Glutamatergic neuron (in vitro differentiated cells): ENCODE measurements around the gene CLMN. TPM values are rescaled to one million over a fixed set of nuclear protein-coding genes. Genes with fewer than 3 reads are reported as not detected.

Source experiments
- DNase-seq: peaks from one replicate; pipeline ENCODE4 v3.0.0; 2022
- H3K27ac Mint-ChIP-seq: one replicate; pipeline ENCODE4 v1.8.0; 2020; ENCODE audit warnings: mild to moderate bottlenecking, mixed read lengths, inconsistent platforms; ENCODE audit not compliant: unreplicated experiment
- H3K27me3 Mint-ChIP-seq: one replicate; pipeline ENCODE4 v1.8.0; 2020; ENCODE audit warnings: mild to moderate bottlenecking, moderate library complexity, mixed read lengths, inconsistent platforms; ENCODE audit not compliant: unreplicated experiment
- H3K36me3 Mint-ChIP-seq: one replicate; pipeline ENCODE4 v1.8.0; 2020; ENCODE audit warnings: mild to moderate bottlenecking, mixed read lengths, inconsistent platforms; ENCODE audit not compliant: unreplicated experiment
- H3K4me1 Mint-ChIP-seq: one replicate; pipeline ENCODE4 v1.8.0; 2020; ENCODE audit warnings: mild to moderate bottlenecking, low read depth, mixed read lengths, inconsistent platforms; ENCODE audit not compliant: unreplicated experiment
- H3K4me3 Mint-ChIP-seq: one replicate; pipeline ENCODE4 v1.8.0; 2020; ENCODE audit warnings: mild to moderate bottlenecking, mixed read lengths, inconsistent platforms; ENCODE audit not compliant: unreplicated experiment
- H3K9me3 Mint-ChIP-seq: one replicate; pipeline ENCODE4 v1.8.0; 2020; ENCODE audit warnings: mild to moderate bottlenecking, moderate library complexity, mixed read lengths, inconsistent platforms; ENCODE audit not compliant: unreplicated experiment
- total RNA-seq: library from RNA; stranded (reverse); fragmentation: NEBNext Ultra II Directional; extraction: Animal tissue kit (Norgen Biotek cat#: 25700); gene quantifications from one replicate; pipeline ENCODE4 v1.2.1, GENCODE V29; 2021; ENCODE audit not compliant: unreplicated experiment
- TF ChIP-seq, protein P1 (sequence below): fragments of 200-600 bp; sonication (generic); IDR thresholded peaks from one replicate; pipeline ENCODE4 v1.5.0; 2021; ENCODE audit not compliant: partially characterized antibody, unreplicated experiment

CLMN gene
- total RNA-seq, 1 donor from 2014 or later: 17.6 TPM

DNA sequence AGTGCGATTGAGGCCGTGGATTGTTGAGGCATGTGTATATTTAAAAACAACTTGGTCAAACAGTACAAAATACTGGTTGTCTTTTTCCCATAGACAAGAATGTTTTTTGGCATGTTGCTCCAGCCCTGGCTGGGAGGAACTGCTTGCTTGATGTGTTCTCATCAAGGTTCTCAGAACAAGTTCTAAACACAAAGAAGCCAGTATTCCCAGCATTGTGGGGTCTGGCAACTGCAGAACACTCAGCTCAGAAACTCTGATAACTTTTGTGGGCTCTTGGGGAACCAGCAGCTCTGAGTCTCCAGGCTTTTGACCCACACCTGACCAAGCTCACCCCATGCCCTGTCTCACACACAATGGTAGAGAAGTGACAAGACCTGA, 135.3 kb downstream of the CLMN start:
- Mint-ChIP-seq H3K27me3 (no peaks in the 10 kb centered on the region), H3K4me3 (no peak overlapping the region), H3K27ac (no peak overlapping the region)

DNA sequence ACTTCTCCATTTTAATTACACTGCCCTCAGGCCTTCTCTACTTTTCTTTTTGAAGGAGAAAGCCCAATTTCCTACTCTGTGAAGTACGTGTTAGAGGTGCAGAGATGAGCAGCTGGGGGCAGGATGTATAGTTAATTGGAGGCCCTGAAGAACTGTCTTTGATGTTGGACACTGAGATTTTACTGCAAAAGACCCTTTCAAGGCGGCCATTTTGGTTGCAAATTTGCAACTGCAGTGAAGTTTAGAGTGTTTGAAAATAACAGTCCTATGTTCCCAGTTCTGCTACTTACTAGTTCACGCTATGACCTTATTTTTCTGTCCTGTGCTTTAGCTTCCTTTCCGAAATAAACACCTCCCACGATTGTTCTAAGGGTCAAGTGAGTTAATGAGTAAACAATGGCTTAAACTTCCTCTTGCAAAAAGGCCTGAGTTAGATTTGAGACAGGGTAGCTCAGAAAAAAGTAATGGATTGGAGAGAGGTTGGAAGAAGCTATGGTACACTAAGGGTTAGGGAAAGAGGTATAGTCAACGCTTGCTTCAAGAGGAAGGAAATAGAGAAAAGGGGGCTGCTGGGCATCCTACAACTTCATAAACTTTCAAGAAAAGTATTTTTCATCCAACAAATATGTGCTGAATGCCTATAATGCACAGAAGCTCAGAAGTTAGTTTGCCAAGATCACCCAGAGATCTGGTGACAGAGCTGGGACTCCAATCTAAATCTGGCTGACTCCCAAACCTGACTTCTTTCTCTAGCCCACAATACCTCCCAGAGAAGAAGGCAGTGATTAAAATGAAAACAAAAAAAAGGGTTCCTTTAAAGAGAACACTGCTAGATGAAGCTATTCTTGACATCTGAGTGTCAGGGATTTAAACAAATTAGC, 135.9 kb downstream of the CLMN start:
- Mint-ChIP-seq H3K4me1 (peaks cover 14% of the 10 kb centered on the region), H3K27ac (no peak overlapping the region), H3K9me3 (peaks cover 2% of the 10 kb centered on the region), H3K27me3 (no peaks in the 10 kb centered on the region), H3K4me3 (no peak overlapping the region), H3K36me3 (peaks cover 7% of the 10 kb centered on the region)
- DNase-seq: no peak
- TF ChIP-seq, protein P1, sequence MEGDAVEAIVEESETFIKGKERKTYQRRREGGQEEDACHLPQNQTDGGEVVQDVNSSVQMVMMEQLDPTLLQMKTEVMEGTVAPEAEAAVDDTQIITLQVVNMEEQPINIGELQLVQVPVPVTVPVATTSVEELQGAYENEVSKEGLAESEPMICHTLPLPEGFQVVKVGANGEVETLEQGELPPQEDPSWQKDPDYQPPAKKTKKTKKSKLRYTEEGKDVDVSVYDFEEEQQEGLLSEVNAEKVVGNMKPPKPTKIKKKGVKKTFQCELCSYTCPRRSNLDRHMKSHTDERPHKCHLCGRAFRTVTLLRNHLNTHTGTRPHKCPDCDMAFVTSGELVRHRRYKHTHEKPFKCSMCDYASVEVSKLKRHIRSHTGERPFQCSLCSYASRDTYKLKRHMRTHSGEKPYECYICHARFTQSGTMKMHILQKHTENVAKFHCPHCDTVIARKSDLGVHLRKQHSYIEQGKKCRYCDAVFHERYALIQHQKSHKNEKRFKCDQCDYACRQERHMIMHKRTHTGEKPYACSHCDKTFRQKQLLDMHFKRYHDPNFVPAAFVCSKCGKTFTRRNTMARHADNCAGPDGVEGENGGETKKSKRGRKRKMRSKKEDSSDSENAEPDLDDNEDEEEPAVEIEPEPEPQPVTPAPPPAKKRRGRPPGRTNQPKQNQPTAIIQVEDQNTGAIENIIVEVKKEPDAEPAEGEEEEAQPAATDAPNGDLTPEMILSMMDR: no peak

More for the DNA sequence above, 135.3 kb downstream of the CLMN start:
- Mint-ChIP-seq H3K9me3 (peaks cover 2% of the 10 kb centered on the region), H3K4me1 (peaks cover 14% of the 10 kb centered on the region), H3K36me3 (peaks cover 7% of the 10 kb centered on the region)
- TF ChIP-seq, protein P1: no peak
- no peak for DNase-seq

DNA sequence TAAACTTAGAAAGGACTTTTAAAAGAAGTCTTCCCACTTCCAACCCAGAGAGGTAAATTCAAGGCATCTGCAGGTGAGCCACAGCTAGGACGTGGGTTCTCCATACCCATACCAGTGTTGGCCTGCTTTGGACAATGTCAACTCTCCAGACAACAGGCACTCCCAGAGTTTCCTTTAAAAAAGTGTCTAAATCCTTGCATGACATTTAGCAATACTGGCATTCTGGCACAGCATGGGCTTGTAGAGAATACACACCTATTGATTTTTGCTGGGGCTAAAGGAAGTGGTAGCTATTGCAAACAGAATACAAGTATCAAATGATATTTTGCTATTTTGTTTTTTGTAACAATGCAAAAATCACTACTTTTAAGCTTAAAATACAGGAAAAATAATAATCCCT, 136.6 kb downstream of the CLMN start:
- H3K4me1 Mint-ChIP-seq: peaks cover 14% of the 10 kb centered on the region
- H3K27ac Mint-ChIP-seq: no peak overlapping the region
- no peak for DNase-seq
- no peaks in the 10 kb centered on the region for H3K9me3 Mint-ChIP-seq
- no peaks in the 10 kb centered on the region for H3K27me3 Mint-ChIP-seq
- peaks cover 4% of the 10 kb centered on the region for H3K36me3 Mint-ChIP-seq
- TF ChIP-seq, protein P1: no peak
- H3K4me3 Mint-ChIP-seq: no peak overlapping the region

DNA sequence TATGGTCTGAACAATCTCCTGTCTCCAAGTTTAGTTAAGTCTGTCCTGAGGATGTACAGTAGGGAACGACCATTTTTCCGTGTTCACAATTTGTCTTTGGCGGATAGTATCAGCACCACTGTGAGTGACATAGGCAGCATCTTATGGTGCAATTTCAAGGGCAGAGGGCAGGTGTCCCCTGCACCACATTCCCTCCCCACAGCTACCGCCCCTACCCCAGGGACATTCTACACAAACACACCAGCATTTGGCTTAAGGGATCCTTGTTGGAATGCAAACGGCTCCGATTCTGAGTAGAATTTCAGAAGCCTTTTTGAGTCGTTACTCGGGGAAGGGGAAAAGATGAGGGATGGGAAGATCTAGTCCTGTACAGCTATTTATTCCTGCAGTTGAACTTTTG, 137.3 kb downstream of the CLMN start:
- Mint-ChIP-seq H3K4me1 (peaks cover 14% of the 10 kb centered on the region), H3K4me3 (no peak overlapping the region), H3K27ac (no peak overlapping the region), H3K9me3 (no peaks in the 10 kb centered on the region), H3K36me3 (no peaks in the 10 kb centered on the region), H3K27me3 (no peaks in the 10 kb centered on the region)
- no peak for DNase-seq
- TF ChIP-seq, protein P1: no peak
